PC-9 (cell line): ENCODE results near the gene AATF. TPM values are rescaled to one million over a fixed set of nuclear protein-coding genes. Genes with fewer than 3 reads are reported as not detected.

Experiments
- BruUV-seq: library from RNA; stranded (reverse); fragments of 400-500 nt; replicated peaks from 2 replicates; lab custom pipeline; 2021; lab: Mats Ljungman, UMichigan
- CTCF ChIA-PET: fragments of 300-600 bp; sonication (Branson Sonifier 250); formaldehyde crosslinking; loops from one replicate; lab custom pipeline; 2022; ENCODE audit warnings: antibody characterized with exemption; lab: Charles Lee
- POLR2A ChIA-PET: fragments of 300-600 bp; sonication (Branson Sonifier 250); formaldehyde crosslinking; loops from one replicate; lab custom pipeline; 2022; ENCODE audit warnings: antibody characterized with exemption; ENCODE audit not compliant: unreplicated experiment; lab: Charles Lee
- DNase-seq, 2 experiments: peaks; one replicate each; pipeline versions ENCODE4 v3.0.0 to v3.0.0-alpha.2; 2015 to 2022; ENCODE audit warnings: mixed read lengths in 1 of 2
- H2AFZ ChIP-seq: fragments of 200-600 bp; sonication (generic); 2 replicates; pipeline ENCODE4 v1.8.1; 2017; ENCODE audit warnings: antibody characterized with exemption
- H3F3A ChIP-seq: fragments of 200-600 bp; sonication (generic); 2 replicates; pipeline ENCODE4 v1.8.1; 2017; ENCODE audit warnings: antibody characterized with exemption, mild to moderate bottlenecking, low read depth; ENCODE audit not compliant: insufficient read depth
- H3K27ac ChIP-seq: fragments of 200-600 bp; sonication (generic); 2 replicates; pipeline ENCODE4 v1.6.1; 2016; ENCODE audit warnings: mixed run types
- H3K27me3 ChIP-seq: fragments of 200-600 bp; sonication (generic); 2 replicates; pipeline ENCODE4 v1.6.1; 2016; ENCODE audit warnings: low read depth, mixed run types; ENCODE audit not compliant: insufficient read depth
- H3K36me3 ChIP-seq: fragments of 200-600 bp; sonication (generic); 2 replicates; pipeline ENCODE4 v1.6.1; 2016; ENCODE audit warnings: low read depth, mixed run types
- H3K4me1 ChIP-seq: fragments of 200-600 bp; sonication (generic); replicated peaks from 2 replicates; pipeline ENCODE4 v1.6.1; 2016; ENCODE audit warnings: mixed run types; ENCODE audit not compliant: insufficient read depth
- H3K4me2 ChIP-seq: fragments of 200-600 bp; sonication (generic); 2 replicates; pipeline ENCODE4 v1.6.1; 2017; ENCODE audit warnings: mixed run types
- H3K4me3 ChIP-seq: fragments of 200-600 bp; sonication (generic); 2 replicates; pipeline ENCODE4 v1.6.1; 2016; ENCODE audit warnings: mixed run types
- H3K79me2 ChIP-seq: fragments of 200-600 bp; sonication (generic); 2 replicates; pipeline ENCODE4 v1.6.1; 2017; ENCODE audit warnings: low read depth, mixed run types
- H3K9me2 ChIP-seq: fragments of 200-600 bp; sonication (generic); 2 replicates; pipeline ENCODE4 v1.8.1; 2017; ENCODE audit warnings: mild to moderate bottlenecking; ENCODE audit not compliant: insufficient read depth
- H3K9me3 ChIP-seq: fragments of 200-600 bp; sonication (generic); 2 replicates; pipeline ENCODE4 v1.8.1; 2016; ENCODE audit warnings: low read depth; ENCODE audit not compliant: insufficient read depth
- H4K20me1 ChIP-seq: fragments of 200-600 bp; sonication (generic); 2 replicates; pipeline ENCODE4 v1.8.1; 2017; ENCODE audit not compliant: insufficient read depth
- EZH2 ChIP-seq: fragments of 200-600 bp; sonication (generic); IDR thresholded peaks from 2 replicates; pipeline ENCODE4 v1.8.0; 2017; ENCODE audit warnings: antibody characterized with exemption, low read depth
- intact Hi-C: fragments of 100-400 bp; cut with micrococcal nuclease; formaldehyde crosslinking; loops from one replicate; pipeline ENCODE4 v1.10.0; 2022; ENCODE audit not compliant: unreplicated experiment
- total RNA-seq: library from RNA; stranded (reverse); gene quantifications from 2 replicates; pipeline ENCODE4 v1.2.3, GENCODE V29; 2021
- TF ChIP-seq, protein P1 (sequence below): fragments of 200-600 bp; sonication (generic); conservative IDR thresholded peaks from 2 replicates; pipeline ENCODE4 v1.6.1; 2017; ENCODE audit warnings: mixed run types, antibody characterized with exemption, mild to moderate bottlenecking, moderate library complexity

The AATF gene
- total RNA-seq, 1 experiment from 2014 or later, result 71.4 TPM

DNA sequence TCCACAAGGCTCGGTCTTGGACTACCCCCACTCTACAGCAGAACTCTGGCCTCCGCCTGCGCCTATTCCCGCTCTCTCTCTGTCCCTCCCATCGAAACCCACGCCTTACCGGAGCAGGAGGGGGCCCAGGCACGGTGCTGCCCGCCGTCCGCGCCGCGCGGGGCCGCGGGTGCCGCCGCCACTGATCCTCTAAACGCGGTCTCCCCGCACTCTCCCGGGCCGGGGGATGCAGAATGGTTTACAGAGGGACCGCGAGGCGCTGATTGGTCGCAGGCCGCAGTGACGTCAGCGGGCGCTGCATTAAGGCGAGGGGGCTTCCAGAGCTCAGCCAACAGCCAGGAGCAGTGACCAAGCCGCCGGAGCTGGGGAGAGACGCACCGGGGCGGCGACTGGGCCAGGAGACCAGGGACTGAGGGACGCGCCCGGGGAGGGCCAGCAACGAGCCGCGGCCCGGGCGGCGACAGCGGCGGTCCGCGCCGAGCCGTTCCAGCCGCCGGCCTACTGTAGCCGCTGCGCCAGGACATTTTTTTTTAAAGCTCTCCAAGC lies 12.2 kb upstream of the AATF start:
- H2AFZ ChIP-seq, result peak overlapping the region; percentile 84
- H3F3A ChIP-seq, result no peaks in the 10 kb centered on the region
- DNase-seq, result peak; percentile 45 to 52
- intact Hi-C loops, result loop anchor here (1.0 to 2.0 kb wide), 2 partner anchors 15 to 86 kb away; no protein-coding TSS in a partner anchor
- H3K27me3 ChIP-seq, result no peaks in the 10 kb centered on the region
- H3K36me3 ChIP-seq, result 0 out of 2 replicates have a peak, but pooled peaks cover 4% of the 10 kb centered on the region
- POLR2A ChIA-PET, result interaction anchor here (0.6 to 0.7 kb wide), 2 partner anchors 12 to 19 kb away, joined by 3 to 4 read pairs; partner anchors contain the start of gene AATF
- peak overlapping the region; percentile 50 for H3K27ac ChIP-seq
- no peaks in the 10 kb centered on the region for H4K20me1 ChIP-seq
- H3K4me3 ChIP-seq, result peak overlapping the region; percentile 82
- peak overlapping the region; percentile 93 for H3K4me2 ChIP-seq
- no peaks in the 10 kb centered on the region for H3K9me3 ChIP-seq
- H3K9me2 ChIP-seq, result no peaks in the 10 kb centered on the region
- CTCF ChIA-PET, result interaction anchor here (0.6 kb wide), 4 partner anchors 14 to 131 kb away, joined by 3 to 4 read pairs (median 3); no protein-coding TSS in a partner anchor
- TF ChIP-seq, protein P1, sequence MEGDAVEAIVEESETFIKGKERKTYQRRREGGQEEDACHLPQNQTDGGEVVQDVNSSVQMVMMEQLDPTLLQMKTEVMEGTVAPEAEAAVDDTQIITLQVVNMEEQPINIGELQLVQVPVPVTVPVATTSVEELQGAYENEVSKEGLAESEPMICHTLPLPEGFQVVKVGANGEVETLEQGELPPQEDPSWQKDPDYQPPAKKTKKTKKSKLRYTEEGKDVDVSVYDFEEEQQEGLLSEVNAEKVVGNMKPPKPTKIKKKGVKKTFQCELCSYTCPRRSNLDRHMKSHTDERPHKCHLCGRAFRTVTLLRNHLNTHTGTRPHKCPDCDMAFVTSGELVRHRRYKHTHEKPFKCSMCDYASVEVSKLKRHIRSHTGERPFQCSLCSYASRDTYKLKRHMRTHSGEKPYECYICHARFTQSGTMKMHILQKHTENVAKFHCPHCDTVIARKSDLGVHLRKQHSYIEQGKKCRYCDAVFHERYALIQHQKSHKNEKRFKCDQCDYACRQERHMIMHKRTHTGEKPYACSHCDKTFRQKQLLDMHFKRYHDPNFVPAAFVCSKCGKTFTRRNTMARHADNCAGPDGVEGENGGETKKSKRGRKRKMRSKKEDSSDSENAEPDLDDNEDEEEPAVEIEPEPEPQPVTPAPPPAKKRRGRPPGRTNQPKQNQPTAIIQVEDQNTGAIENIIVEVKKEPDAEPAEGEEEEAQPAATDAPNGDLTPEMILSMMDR, result no peak
- no peak for TF ChIP-seq EZH2
- peaks cover 14% of the 10 kb centered on the region for H3K4me1 ChIP-seq
- peaks cover 86% of the 10 kb centered on the region for H3K79me2 ChIP-seq
- no TSS peak for BruUV-seq

DNA sequence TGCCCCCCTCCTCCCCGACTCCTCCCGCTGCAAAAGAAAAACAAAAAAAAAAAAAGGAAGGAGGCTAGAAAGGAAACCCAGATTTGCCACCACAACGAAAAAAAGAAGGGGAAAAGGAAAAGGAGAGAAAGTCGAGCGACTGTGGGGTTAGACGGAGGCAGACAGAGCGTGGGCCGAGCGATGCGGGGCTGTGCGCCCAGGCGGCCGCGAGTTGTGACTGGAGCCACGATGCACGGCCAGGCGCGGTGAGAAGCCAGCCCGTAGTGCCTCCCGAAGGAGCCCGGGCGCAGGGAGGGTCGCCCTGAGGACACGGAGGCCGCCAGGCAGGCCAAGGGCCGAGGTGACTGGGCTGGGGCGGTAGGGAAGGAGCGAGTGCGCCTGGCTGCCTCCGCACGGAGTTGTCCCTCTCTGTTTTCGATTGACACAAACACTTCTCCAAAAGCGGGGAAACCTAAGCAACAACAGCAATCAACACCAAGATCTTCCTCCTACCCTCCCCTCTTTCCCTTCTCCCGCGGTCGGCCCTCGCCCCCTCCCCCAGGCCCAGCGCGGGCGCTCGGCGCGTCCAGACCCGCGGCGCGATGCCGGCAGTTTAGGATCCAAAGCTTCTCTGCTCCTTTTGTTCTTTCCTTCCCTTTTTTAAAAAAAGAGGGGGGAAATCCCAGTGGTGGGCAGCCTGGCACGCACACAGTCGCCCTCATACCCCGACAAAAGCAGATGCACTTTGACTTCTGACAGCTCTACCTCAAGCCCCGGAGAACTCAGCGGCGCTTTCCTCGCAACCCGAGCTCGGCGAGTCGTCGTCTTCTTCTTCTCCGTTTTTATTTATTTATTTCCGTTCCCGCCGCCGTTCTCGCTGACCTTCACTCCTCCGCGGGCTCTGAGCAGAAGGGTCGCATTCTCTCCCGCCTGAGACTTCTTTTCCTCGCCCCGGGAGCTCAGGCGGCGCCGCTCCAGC lies 11.5 kb upstream of the AATF start, which contains the start of gene LHX1:
LHX1 (plus strand) TSS at position 475 of the 958 bp plus-strand sequence. CDS start 723 bp downstream, outside the sequence.
- TSS peak; percentile 77 for BruUV-seq
- Histone ChIP-seq H3K9me2 (no peaks in the 10 kb centered on the region), H3K4me3 (peak within 1 kb of the TSS; percentile 82), H3K27me3 (no peaks in the 10 kb centered on the region), H3K9me3 (no peaks in the 10 kb centered on the region), H3K36me3 (0 out of 2 replicates have a peak, but pooled peaks cover 4% of the 10 kb centered on the region), H3K4me2 (peak within 1 kb of the TSS; percentile 93), H3K4me1 (peaks cover 14% of the 10 kb centered on the region), H3F3A (no peaks in the 10 kb centered on the region), H3K79me2 (peaks cover 84% of the 10 kb centered on the region), H2AFZ (peak within 1 kb of the TSS; percentile 84), H3K27ac (peak within 1 kb of the TSS; percentile 50), H4K20me1 (no peaks in the 10 kb centered on the region)
- intact Hi-C loops, result loop anchor here (2.0 kb wide), 1 partner anchor 86 kb away; no protein-coding TSS in a partner anchor
- ChIA-PET CTCF (interaction anchor here (0.6 to 0.9 kb wide), 4 partner anchors 13 to 89 kb away, joined by 3 read pairs; no protein-coding TSS in a partner anchor), POLR2A (interaction anchor here (0.6 kb wide), 1 partner anchor 11 kb away, joined by 3 read pairs; the partner anchor contains the start of gene AATF)
- DNase-seq, result no peak
- TF ChIP-seq, protein P1, result no peak
- no peak for TF ChIP-seq EZH2
